GM19397 (cell line): ENCODE results near the gene CCDC40.

Source experiments
- ATAC-seq: cut with Tn5 transposase; IDR thresholded peaks from one replicate; pipeline ENCODE4 v1.9.1; 2021; ENCODE audit warnings: mild to moderate bottlenecking, moderate library complexity; ENCODE audit not compliant: unreplicated experiment

Gene CCDC40

GRCh38 chr17:80000981-80001775, 35.3 kb upstream of the CCDC40 start:
- no peak for ATAC-seq

DNA sequence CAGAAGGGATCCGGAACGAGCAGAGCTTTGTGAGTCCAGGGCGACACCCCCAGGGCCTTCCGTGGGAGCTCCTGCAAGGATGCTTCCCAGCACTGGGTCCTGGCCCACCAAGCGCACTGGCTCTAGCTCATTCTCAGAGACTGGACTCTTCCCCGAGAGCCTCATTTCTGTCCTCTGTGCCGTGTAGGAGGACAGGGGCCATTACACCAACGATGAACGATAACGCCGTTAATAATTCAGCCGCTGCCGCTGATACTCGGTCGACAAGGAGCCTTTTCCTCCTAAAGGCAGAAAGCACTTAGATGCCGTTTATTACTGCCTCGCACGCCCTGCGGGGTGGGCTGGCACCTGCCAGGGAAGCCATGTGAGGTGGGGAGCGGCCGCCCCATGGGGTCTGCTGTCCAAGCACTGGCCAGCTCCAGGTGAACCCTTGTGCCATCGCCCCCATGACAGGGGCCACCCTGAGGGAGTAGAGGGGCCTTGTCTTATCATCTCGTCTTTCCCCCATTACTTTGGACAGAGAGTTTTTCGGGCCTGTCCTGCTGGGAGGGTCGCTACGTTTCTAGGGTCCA, 34.3 kb upstream of the CCDC40 start:
- no peak for ATAC-seq

- no peak for ATAC-seq
Observed at GRCh38 chr17:80002690-80003490, 33.6 kb upstream of the CCDC40 start.

GRCh38 chr17:80003969-80004368, 32.5 kb upstream of the CCDC40 start:
- no peak for ATAC-seq

DNA sequence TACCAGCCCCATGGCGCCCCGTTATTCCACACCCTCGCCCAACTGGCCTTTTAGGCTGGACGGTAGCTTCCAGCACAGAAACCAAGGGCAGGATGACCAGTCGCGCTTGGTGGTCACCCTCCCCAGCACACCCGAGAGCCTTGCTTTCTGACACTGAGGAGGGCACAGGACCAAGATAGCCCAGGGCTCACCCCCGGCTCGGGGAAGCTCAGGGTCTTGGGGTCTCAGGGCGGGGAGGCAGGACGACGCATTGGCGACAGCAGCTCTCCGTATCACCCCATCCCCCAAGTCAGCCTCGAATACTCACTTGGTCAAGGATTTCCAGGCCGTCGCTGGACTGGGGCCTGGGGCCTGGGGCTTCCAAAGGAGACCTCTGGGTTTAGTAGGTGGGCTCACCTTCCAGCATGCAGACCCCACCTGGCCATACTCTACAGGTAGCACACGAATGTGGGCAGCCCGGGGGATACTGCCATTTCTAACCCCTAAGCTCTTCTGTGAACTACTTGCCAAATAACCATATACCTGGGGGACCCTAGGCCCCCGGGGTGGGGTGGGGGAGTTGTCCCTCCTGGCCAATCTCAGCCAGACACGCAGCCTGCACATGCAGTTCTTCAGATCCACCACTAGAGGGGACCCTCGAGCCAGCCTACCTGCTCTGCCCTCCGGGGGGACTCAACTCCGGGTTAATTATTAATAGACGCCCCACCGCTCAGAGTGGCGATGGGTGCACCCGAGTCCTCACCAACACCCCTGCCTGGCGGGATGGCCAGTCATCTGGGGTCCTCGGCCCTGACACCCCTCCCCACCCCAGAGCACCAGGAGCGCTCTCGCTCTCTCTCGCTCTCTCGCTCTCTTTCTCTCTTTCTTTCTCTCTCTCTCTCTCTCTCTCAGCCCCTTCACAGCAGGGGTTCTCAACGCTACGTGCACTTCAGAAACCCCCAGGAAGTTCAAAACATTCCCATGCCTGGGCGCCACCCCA, 30.8 kb upstream of the CCDC40 start:
- ATAC-seq = no peak

- no peak for ATAC-seq
Observed at GRCh38 chr17:80006339-80006720, 30.1 kb upstream of the CCDC40 start.

DNA sequence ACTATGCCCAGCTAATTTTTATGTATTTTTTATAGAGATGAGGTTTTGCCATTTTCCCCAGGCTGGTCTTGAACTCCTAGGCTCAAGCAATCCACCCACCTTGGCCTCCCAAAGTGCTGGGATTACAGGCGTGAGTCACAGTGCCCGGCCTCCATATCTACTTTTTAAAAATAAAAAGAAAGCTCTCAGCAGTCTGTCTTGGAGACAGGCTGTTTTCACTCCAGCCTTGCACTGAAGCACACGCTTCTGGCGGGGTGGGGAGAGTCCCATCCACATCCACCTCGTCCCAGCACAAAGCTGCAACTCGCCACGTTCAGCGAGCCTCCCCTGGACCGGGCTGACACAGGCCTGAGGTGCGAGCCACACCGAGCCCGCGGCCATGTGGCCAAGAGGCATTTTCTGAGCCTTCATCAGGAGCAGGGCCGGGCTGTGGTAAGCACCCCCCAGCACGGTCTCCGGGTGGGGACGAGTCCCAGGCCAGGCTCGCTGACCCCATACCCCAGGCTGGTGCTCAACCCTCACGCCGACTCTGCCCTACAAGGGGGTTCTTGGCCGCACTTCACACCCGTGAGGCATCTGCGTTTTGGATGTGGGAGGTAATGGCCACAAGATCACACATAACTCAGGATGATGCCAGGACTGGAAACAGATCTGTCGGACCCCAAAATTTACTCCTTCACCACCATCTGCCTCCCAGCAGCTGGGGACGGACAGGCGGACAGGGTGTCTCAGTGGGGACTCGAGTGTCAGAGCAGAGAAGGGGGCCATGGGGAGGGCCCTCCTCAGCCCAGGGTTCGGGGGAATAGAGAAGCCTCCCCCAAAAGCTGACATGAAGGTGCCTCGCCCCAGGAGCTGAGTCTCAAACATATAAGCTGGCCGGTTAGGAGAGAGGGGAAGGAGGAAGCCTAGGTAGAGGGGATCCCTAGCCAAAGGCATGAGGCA, 29.4 kb upstream of the CCDC40 start:
- no peak for ATAC-seq

GRCh38 chr17:80007939-80008338, 28.5 kb upstream of the CCDC40 start:
- no peak for ATAC-seq

GRCh38 chr17:80008383-80008840, 28.0 kb upstream of the CCDC40 start:
- ATAC-seq = no peak

DNA sequence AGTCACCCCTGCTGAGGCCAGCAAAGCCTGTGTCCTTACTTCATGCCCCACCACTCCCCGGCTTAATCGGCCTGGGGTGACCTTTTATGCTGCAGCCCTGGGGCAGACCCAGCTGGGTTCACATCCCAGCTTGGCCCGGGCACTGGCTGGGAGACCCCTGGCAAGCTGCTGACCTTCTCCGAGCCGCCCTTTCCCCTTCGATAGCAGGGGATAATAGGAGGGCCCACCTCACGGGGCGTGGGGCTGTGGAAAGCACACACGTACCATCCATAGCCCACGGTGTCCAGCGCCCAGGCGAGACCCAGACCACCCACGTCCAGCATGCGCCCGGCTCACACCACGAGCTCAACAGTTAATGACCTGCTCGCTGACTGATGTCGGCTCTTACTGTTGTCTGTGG, 27.6 kb upstream of the CCDC40 start:
- no peak for ATAC-seq

- no peak for ATAC-seq
Observed at GRCh38 chr17:80009391-80010282, 26.8 kb upstream of the CCDC40 start.

DNA sequence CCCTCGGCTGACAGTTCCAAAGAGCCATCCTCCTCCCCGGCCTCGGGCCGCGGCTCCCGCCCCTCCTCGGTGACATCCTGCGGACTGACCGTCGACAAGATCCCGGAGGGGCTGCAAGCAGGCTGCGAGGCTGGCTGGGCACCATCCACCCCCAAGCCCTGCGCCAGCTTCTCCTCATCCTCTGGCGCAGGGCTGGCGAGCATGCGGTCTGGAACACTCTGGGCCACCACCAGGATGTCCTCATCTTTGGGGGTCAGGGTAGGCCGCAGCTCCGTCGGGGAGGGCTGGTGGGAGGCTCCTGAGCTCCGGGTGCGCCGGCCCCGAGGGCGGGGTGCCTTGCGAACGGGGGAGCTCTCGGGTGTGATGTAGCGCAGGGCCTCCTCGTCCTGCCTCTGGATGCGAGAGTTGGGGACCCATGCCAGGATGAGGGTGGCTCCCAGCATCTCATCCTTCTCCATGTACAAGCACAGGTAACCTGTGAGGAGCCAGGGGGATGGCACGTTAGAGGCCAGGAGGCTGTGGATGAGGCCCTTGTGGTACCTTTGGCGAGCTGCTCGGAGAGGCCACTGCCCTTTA, 26.1 kb upstream of the CCDC40 start:
- no peak for ATAC-seq

GRCh38 chr17:80011989-80012555, 24.4 kb upstream of the CCDC40 start:
- ATAC-seq = no peak

DNA sequence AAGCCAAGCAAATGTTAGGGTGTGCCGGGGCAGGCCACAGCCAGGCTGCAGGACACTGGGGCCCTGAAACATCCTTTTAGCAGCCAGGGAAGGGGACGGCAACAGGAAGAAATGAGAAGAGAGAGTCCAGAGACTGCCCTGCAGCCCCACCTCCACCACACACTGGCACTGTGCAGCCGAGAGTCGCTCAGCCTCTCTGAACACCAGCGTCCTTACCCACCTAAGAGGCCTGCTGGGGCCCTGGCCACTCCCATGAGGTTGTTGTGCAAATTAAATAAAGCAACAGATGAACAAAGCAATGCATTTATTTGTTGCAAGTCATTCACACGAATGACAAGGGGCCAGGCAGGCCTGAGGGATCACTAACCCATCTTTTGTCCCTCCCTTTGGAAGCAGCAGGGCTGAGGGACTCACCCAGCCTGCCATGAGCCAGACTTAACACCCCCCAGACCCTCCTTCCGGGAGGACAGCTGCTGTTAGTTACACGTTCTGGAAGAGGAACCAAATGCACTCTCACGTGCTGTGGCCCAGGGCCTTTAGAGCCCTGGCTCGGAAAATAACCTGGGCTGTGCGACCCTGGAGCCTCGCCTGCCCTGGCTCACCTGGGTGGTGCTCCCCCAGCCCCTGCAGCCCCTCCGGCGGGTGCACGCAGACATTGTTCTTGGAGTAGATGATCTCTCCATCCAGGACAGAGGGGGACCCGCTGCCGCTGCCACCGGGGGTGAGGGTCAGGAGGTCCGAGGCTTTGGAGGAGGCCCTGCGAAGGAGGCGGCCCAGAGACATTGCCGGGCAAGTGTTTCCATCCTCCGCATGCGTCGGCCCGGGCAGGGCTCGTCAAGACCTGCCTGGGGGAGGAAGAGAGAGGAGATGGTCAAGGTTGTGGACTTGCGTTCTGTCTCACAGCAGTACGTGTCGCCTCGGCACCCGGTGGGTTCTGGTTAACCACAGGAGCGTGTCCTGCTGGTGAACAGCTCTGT, 23.4 kb upstream of the CCDC40 start:
- ATAC-seq = no peak

GRCh38 chr17:80017226-80018010, 19.0 kb upstream of the CCDC40 start:
- no peak for ATAC-seq
